HG02840 (cell line): Measurements from ENCODE around the gene ANK3.
"Not testable (repeated sequence)": the region's sequence is repeated elsewhere in the genome, so short reads cannot be mapped to it uniquely, and the experiment has no call there.

Source experiments
- ATAC-seq: cut with Tn5 transposase; IDR thresholded peaks from one replicate; pipeline ENCODE4 v1.9.1; 2021; ENCODE audit warnings: mild to moderate bottlenecking, moderate library complexity, moderate number of reproducible peaks; ENCODE audit not compliant: unreplicated experiment, low FRiP score

The ANK3 gene

GRCh38 chr10:60048091-60048501 lies 341.6 kb downstream of the ANK3 start:
- no peak for ATAC-seq

DNA sequence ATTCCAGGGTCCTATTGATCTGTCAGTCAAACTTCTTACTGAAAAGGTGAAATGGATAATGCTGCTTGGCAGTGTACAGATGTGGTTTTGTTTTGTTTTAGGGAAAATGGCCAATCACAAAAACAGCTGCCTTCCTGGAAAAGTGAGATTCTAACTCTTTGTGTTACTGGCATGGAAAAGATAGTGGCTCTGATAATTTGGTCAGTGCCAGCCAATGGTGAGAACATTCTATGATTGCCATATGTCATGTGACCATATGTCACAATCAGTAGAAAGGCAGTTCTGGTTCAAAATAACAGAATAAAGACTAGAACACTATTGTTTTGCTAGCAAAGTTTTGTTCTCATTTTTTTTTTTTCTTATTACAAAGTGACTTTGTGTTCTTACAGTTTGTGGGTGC lies 344.1 kb downstream of the ANK3 start:
- no peak for ATAC-seq

DNA sequence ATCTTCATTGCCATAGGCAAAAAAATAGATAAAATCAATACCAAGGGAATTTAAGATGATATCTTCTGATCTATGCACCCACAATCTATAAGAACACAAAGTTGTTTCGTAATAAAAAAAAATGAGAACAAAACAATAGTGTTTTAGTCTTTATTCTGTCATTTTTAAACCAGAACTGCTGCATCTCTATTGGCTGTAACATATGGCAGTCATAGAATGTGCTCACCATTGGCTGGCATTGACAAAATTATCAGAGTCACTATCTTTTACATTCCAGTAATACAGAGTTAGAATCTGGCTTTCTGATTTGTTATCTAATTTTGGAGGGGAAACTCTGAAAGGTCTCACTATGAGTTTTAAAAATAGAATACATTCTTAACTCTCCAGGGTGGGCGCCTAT lies 344.7 kb downstream of the ANK3 start:
- no peak for ATAC-seq

DNA sequence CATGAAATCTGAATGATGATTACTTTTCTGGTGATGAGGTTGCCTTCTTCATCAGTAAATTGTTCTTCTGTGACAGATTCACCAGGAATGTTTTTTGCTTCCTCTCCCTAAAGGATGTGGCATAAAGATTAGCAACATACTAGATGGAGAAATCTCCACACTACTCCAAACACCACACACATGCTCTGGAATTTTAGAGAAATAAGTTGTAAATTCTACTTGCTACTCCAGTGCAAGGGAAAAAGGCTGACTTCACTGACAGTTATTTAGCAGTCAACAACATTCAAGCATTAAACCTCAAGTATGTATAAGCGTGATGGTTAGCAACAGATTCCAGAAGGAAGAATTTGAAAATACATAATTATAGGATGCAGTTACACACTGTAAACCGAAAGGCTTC lies 345.4 kb downstream of the ANK3 start:
- no peak for ATAC-seq

GRCh38 chr10:60043561-60044241 lies 346.0 kb downstream of the ANK3 start:
- ATAC-seq, result no peak

DNA sequence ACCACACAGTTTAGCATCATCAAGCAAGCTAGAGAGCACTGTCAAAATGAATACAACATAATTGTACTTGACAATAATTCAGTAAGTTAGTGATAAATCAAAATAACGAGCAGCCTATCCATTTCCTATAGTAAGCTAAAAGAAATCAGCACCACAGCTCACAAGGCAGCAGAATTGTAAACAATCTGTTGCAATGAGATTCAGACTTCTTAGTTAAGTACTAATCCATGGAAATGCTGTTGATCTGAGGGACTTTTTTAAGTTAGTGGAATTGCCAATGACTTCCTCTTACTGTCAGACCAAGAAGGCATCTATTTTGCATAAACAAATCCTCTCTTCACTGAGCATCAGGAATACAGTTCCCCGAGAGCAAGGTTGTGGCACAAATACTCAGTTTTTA lies 346.8 kb downstream of the ANK3 start:
- no peak for ATAC-seq

GRCh38 chr10:60042262-60042661 lies 347.4 kb downstream of the ANK3 start:
- ATAC-seq, result no peak

GRCh38 chr10:60041489-60042133 lies 348.1 kb downstream of the ANK3 start:
- no peak for ATAC-seq

- ATAC-seq, result no peak
These were observed 349.5 kb downstream of the ANK3 start for GRCh38 chr10:60040014-60040662.

GRCh38 chr10:60035984-60036383 lies 353.7 kb downstream of the ANK3 start:
- ATAC-seq, result no peak

DNA sequence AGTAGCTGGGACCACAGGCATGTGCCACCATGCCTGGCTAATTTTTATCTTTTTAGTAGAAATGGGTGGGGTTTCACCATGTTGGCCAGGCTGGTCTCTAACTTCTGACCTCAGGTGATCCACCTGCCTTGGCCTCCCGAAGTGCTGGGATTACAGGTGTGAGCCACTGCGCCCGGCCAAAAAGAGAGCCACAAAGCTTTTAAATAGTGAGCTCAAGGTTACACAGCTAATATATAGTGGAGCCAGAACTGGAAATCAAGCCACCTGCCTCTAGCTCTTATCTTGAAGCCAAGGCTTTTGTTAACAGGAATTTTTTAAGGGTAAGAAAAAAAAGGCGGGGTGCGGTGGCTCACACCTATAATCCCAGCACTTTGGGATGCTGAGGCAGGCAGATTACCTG lies 354.3 kb downstream of the ANK3 start:
- not testable (repeated sequence) for ATAC-seq

- peak; percentile 61 for ATAC-seq
These were observed 357.0 kb downstream of the ANK3 start for GRCh38 chr10:60032723-60033122.

GRCh38 chr10:60031664-60032063 lies 358.0 kb downstream of the ANK3 start:
- no peak for ATAC-seq

DNA sequence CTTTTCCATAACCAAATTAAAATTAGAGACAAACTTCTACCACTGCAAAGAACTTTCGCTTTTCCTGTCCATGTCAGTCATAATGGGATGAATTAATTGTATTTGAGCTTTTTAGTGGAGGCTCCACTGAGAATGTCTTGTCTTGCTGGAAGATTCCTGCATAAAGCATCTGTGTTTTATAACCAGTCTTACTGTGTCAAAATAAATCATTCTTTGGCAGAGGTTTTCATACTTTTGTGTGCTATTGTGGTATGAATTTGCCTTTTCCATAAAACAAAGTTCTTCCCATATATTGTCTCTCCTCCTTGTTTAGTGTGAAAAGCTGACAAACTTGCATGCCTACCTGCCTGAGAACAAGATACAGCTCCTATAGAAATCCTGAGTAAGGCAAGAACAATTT lies 358.5 kb downstream of the ANK3 start:
- no peak for ATAC-seq

- ATAC-seq, result no peak
These were observed 360.2 kb downstream of the ANK3 start for GRCh38 chr10:60029475-60029874.

DNA sequence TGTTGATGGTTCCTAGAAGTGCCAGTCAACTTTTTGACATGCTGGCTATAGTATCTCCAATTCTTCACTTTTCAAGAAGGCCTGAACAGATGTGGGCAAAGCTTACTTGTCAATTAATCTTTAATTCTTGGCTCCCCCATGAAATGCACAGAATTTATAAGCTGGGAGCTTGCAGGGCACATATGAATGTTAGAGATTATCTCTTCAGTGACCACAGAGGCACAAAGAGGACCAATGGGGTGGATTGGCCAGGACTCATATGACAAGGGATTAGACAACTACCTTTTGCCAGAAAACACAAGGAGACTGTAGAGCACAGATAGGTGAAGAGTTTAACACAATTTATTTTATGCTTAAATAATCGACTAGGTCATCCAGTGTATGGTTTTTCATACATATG lies 361.6 kb downstream of the ANK3 start:
- ATAC-seq, result no peak

DNA sequence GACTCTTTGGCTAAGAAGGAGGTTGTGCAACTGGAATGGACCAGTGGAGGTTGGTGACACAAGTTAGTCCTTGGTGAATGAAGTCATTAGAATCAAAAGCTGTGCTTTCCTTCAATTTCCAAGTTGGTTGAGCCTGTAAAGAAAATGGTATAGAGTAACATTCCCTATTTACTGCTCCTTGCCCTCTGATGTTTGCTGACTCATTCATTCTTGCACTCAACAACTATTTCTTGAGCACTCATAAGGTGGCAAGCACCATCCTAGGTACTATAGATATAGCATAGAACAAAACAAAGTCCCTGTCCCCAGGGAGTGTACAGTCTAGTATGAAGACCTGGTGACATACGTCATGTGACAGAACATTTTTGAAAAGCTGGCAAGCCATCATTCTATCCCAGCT lies 364.4 kb downstream of the ANK3 start:
- ATAC-seq, result no peak

- ATAC-seq, result no peak
These were observed 365.2 kb downstream of the ANK3 start for GRCh38 chr10:60024506-60024905.

DNA sequence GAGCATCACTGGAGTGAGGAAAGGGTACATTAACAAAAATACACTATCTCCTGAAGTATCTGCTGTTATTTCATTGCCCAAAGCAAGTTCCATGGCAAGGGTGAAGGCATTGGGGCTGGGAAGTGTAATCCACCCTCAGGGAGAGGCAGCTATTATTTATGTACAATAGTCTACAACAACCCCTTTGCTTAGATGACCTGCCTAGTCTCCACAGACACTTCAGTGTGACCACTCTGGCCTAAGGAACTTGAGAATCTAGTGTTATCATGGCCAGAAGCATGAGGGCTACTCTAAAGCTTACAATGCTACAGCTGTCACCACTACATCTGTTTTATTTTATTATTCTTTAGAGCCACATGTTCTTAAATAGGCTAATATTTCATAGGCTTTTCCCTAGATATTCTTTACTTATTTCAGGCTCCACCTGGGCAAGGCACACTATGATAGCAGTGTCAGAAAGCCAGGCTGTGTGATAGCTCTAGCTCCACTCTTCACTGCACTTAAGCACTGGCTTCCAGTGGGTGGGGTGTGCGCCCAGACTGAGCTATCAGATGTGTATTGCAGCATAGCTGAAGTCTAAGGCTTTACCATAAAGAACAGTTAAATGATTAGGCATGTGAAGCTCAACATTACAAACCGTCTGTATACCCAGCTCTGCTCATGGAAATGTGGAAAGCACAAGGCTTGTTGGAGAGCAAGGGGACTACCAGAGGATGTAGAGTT lies 366.4 kb downstream of the ANK3 start:
- no peak for ATAC-seq

GRCh38 chr10:60021361-60021760 lies 368.3 kb downstream of the ANK3 start:
- no peak for ATAC-seq

GRCh38 chr10:60016794-60017193 lies 372.9 kb downstream of the ANK3 start:
- no peak for ATAC-seq
